K562 (cell line): ENCODE results near the gene EXOC4. TPM values are rescaled to one million over a fixed set of nuclear protein-coding genes. Genes with fewer than 3 reads are reported as not detected.

Experiments
- ATAC-seq: fragments of 200-7000 bp; cut with Tn5 transposase; 3 replicates; pipeline ENCODE4 v1.9.1; 2020; ENCODE audit warnings: moderate library complexity
- BruUV-seq: library from RNA; stranded (reverse); fragments of 400-500 nt; replicated peaks from 2 replicates; lab custom pipeline; 2021; lab: Mats Ljungman, UMichigan
- CTCF ChIA-PET: fragments of 300-600 bp; formaldehyde crosslinking; extraction: SDS; loops from one replicate; lab custom pipeline; 2021; ENCODE audit warnings: low intra/inter-chr PET ratio; lab: Yijun Ruan, JAX
- POLR2A ChIA-PET: fragments of 300-600, 350-650 bp; sonication (Branson Sonifier 250); formaldehyde crosslinking; extraction: SDS; loops from one replicate; lab custom pipeline; 2021; ENCODE audit warnings: antibody characterized with exemption, inconsistent platforms; lab: Yijun Ruan, JAX
- DNase-seq, 4 experiments: peaks; one replicate each; pipeline versions ENCODE4 v3.0.0 to v3.0.0-alpha.2; 2011 to 2018; ENCODE audit warnings: low spot score in 3 of 4, mixed read lengths in 3 of 4; ENCODE audit errors: extremely low read depth in 1 of 4
- FAIRE-seq: peaks from 2 replicates; lab custom pipeline; 2011; peaks lifted over from hg19 to GRCh38; lab: Jason Lieb, UNC
- H2AFZ ChIP-seq: 2 replicates; pipeline ENCODE4 v1.6.0; 2011; ENCODE audit warnings: low read depth, low read length, control low read depth, inconsistent platforms
- H3K27ac ChIP-seq: fragments of 200-600 bp; 3 replicates; pipeline ENCODE4 v1.8.0; 2011; ENCODE audit warnings: low read depth, mild to moderate bottlenecking, control low read depth, inconsistent platforms, low read length, moderate library complexity, mixed read lengths; ENCODE audit errors: extremely low read depth
- H3K27me3 ChIP-seq, 2 experiments: fragments of 300-600 bp in 1 of 2; 2 replicates in 1 of 2; 3 replicates in 1 of 2; pipeline versions ENCODE4 v1.6.0 to v1.8.0; 2011; ENCODE audit warnings: inconsistent platforms in 2 of 2, low read length in 2 of 2, mild to moderate bottlenecking in 1 of 2, mixed read lengths in 1 of 2, moderate library complexity in 1 of 2; ENCODE audit not compliant: control insufficient read depth in 2 of 2, insufficient read depth in 2 of 2
- H3K36me3 ChIP-seq: fragments of 300-600 bp; 3 replicates; pipeline ENCODE4 v1.8.0; 2011; ENCODE audit warnings: mild to moderate bottlenecking, low read length, inconsistent platforms; ENCODE audit not compliant: control insufficient read depth, insufficient read depth
- H3K4me1 ChIP-seq, 2 experiments: fragments of 200-600 bp in 1 of 2; replicated peaks in 1 of 2; 2 replicates in 1 of 2; 3 replicates in 1 of 2; pipeline versions ENCODE4 v1.5.1 to v1.8.0; 2011; ENCODE audit warnings: inconsistent platforms in 2 of 2, low read length in 2 of 2, mild to moderate bottlenecking in 1 of 2, mixed read lengths in 1 of 2, moderate library complexity in 1 of 2; ENCODE audit not compliant: control insufficient read depth in 2 of 2, insufficient read depth in 2 of 2
- H3K4me2 ChIP-seq: 2 replicates; pipeline ENCODE4 v1.6.1; 2011; ENCODE audit warnings: low read length, control low read depth, inconsistent platforms, mixed read lengths; ENCODE audit not compliant: insufficient read depth
- H3K4me3 ChIP-seq: fragments of 200-600 bp; sonication (generic), shearing (Covaris generic); 2 replicates; pipeline ENCODE4 v1.5.1; 2016; ENCODE audit warnings: control low read depth, inconsistent platforms
- H3K79me2 ChIP-seq: fragments of 200-600 bp; 3 replicates; pipeline ENCODE4 v1.8.0; 2011; ENCODE audit warnings: low read length, inconsistent platforms; ENCODE audit not compliant: control insufficient read depth, insufficient read depth
- H3K9ac ChIP-seq, 2 experiments: 2 replicates each; pipeline versions ENCODE4 v1.6.0 to v1.6.1; 2011; ENCODE audit warnings: low read depth in 2 of 2, low read length in 2 of 2, control low read depth in 1 of 2, inconsistent platforms in 1 of 2, mild to moderate bottlenecking in 1 of 2, mixed read lengths in 1 of 2; ENCODE audit not compliant: insufficient read depth in 1 of 2
- H3K9me1 ChIP-seq: one replicate; pipeline ENCODE4 v1.6.0; 2011; ENCODE audit warnings: inconsistent platforms, mild to moderate bottlenecking, low read length, moderate library complexity; ENCODE audit not compliant: control insufficient read depth, insufficient read depth
- H3K9me3 ChIP-seq: replicated peaks from 2 replicates; pipeline ENCODE4 v1.5.1; 2011; ENCODE audit warnings: low read depth, low read length, inconsistent platforms; ENCODE audit not compliant: control insufficient read depth, insufficient read depth
- H4K20me1 ChIP-seq: replicated peaks from 2 replicates; pipeline ENCODE4 v1.6.1; 2011; ENCODE audit warnings: low read length, inconsistent platforms, mixed read lengths; ENCODE audit not compliant: control insufficient read depth, insufficient read depth
- NELFE ChIP-seq: IDR thresholded peaks from 2 replicates; pipeline ENCODE4 v1.6.1; 2011; ENCODE audit warnings: mild to moderate bottlenecking; ENCODE audit not compliant: insufficient read depth, insufficient read length
- RBM25 ChIP-seq: fragments of 200-400 bp; formaldehyde crosslinking; IDR thresholded peaks from 2 replicates; pipeline ENCODE4 v1.6.1; 2018; ENCODE audit warnings: low read length, low read depth, moderate library complexity; ENCODE audit not compliant: severe bottlenecking
- TAF7 ChIP-seq: fragments of 450-650 bp; IDR thresholded peaks from 2 replicates; pipeline ENCODE4 v1.6.1; 2016; ENCODE audit warnings: missing genetic modification characterization, missing compliant biosample characterization
- ZNF384 ChIP-seq: IDR thresholded peaks from 2 replicates; pipeline ENCODE4 v1.6.1; 2012; ENCODE audit warnings: low read depth, low read length, improper control_type of control experiment
- WGBS: fragments of 100-300 bp; shearing (Covaris generic); methylation state at CpG from one replicate; pipeline ENCODE4 v1.1.6; 2016; ENCODE audit warnings: low coverage, mixed read lengths; ENCODE audit not compliant: insufficient coverage; ENCODE audit errors: missing lambda C conversion rate; 5-methylcytosine and 5-hydroxymethylcytosine counted together
- in situ Hi-C: fragments of 300-500 bp; cut with MboI; formaldehyde crosslinking; loops from 4 replicates; pipeline ENCODE4 v1.15.0; 2018; ENCODE audit warnings: inconsistent platforms, mixed read lengths
- intact Hi-C: fragments of 100-400 bp; cut with micrococcal nuclease; formaldehyde crosslinking; loops from 2 replicates; pipeline ENCODE4 v1.14.2; 2022
- polyA plus RNA-seq, 8 experiments: library from polyadenylated mRNA; depleted of rRNA in 4 of 8; stranded (reverse) in 5 of 8; unstranded in 3 of 8; fragments of >200 nt; fragmentation: Nextera tagmentation in 2 of 8; fragmentation: Illumina TruSeq in 1 of 8; extraction: Ambion mirVana in 2 of 8; extraction: Trizol in 1 of 8; gene quantifications; 2 replicates each; pipeline versions ENCODE4 v1.2.1 to v1.2.3, GENCODE V29; 2011 to 2014; ENCODE audit warnings: inconsistent platforms in 1 of 8, missing spikeins in 1 of 8
- total RNA-seq, 7 experiments: library from RNA; depleted of rRNA in 6 of 7; stranded (reverse); fragments of >200 nt in 6 of 7; fragmentation: Illumina TruSeq in 2 of 7; extraction: Trizol in 2 of 7; gene quantifications; 2 replicates each; pipeline versions ENCODE4 v1.2.1 to v1.2.3, GENCODE V29; 2011 to 2021; ENCODE audit warnings: low replicate concordance in 1 of 7

The EXOC4 gene
- total and polyA plus RNA-seq, 9 of the 15 experiments (the other 6 are each of a cell fraction or from before 2014, with no cell fraction given), result 18.5 to 73.1 (median 46.6) TPM

DNA sequence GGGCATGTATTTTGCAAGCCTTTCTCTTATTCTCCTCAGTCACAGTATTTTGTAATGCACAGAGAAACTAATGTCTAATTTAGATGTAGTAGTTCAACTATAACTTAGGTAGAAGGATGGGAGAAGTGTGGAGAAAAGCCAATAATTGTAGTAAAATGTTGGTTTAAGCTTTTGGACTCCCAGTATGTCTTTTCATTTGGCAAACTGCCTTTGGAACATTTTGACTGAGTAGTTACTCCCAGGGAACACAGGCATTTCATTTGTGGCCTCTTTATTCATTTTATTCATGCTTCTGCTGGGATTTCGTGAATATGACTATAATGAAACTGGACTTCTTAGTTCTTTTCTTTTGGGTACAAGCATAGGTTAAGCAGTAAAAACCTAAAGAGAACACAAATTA, 79.0 kb downstream of the EXOC4 start:
- H3K9ac ChIP-seq, result no peak overlapping the region
- no peak overlapping the region for H3K27ac ChIP-seq
- no peaks in the 10 kb centered on the region for H4K20me1 ChIP-seq
- intact Hi-C loops, result no loop called here
- CTCF ChIA-PET, result no interaction called here
- DNase-seq (no peak), ATAC-seq (no peak), FAIRE-seq (no peak)
- H3K9me3 ChIP-seq, result no peaks in the 10 kb centered on the region
- H2AFZ ChIP-seq, result no peak overlapping the region
- H3K4me1 ChIP-seq, result no peaks in the 10 kb centered on the region
- POLR2A ChIA-PET, result interaction anchor here (1.6 kb wide), 1 partner anchor 11 kb away, joined by 3 read pairs; no protein-coding TSS in a partner anchor
- H3K4me3 ChIP-seq, result no peak overlapping the region
- BruUV-seq, result no TSS peak
- WGBS, result 75% methylated on average over 1 of the region's 1 CpG
- no peak overlapping the region for H3K4me2 ChIP-seq
- H3K79me2 ChIP-seq, result no peaks in the 10 kb centered on the region
- H3K27me3 ChIP-seq, result no peaks in the 10 kb centered on the region
- TF ChIP-seq TAF7 (tag) (no peak), NELFE (no peak)
- H3K36me3 ChIP-seq, result 0 out of 3 replicates have a peak, but pooled peaks cover 3% of the 10 kb centered on the region
- in situ Hi-C loops, result no loop called here
- H3K9me1 ChIP-seq, result no peaks in the 10 kb centered on the region

GRCh38 chr7:133339772-133340171, 86.9 kb downstream of the EXOC4 start:
- in situ Hi-C loops, result no loop called here
- CTCF ChIA-PET, result no interaction called here
- WGBS, result 47% methylated on average over 2 of the region's 2 CpGs

More at GRCh38 chr7:133339772-133340171, 86.9 kb downstream of the EXOC4 start:
- no peak for TF ChIP-seq ZNF384
- TF ChIP-seq RBM25, result peak; percentile 27
- DNase-seq (no peak), ATAC-seq (no peak), FAIRE-seq (no peak)
- H3K4me3 ChIP-seq, result no peak overlapping the region
- H3K9ac ChIP-seq, result no peak overlapping the region
- H4K20me1 ChIP-seq, result no peaks in the 10 kb centered on the region
- no TSS peak for BruUV-seq
- no peaks in the 10 kb centered on the region for H3K9me1 ChIP-seq
- no peak overlapping the region for H3K4me2 ChIP-seq
- H3K9me3 ChIP-seq, result no peaks in the 10 kb centered on the region
- POLR2A ChIA-PET, result no interaction called here
- no peak overlapping the region for H3K27ac ChIP-seq
- no peaks in the 10 kb centered on the region; the same call in 2 of the 3 replicates for H3K79me2 ChIP-seq
- H3K4me1 ChIP-seq, result no peaks in the 10 kb centered on the region
- intact Hi-C loops, result no loop called here
- H2AFZ ChIP-seq, result no peak overlapping the region
- H3K36me3 ChIP-seq, result 0 out of 3 replicates have a peak, but pooled peaks cover 3% of the 10 kb centered on the region
- no peaks in the 10 kb centered on the region for H3K27me3 ChIP-seq
